PFSK-1 (cell line): ENCODE results near the gene SLC41A3.

Source experiments
- FOXP2 ChIP-seq: optimal IDR thresholded peaks from 2 replicates; pipeline ENCODE3; 2011; ENCODE audit warnings: borderline replicate concordance, control low read depth, inconsistent platforms; ENCODE audit not compliant: insufficient read depth; ENCODE audit errors: extremely low read length, extremely low read depth
- POLR2AphosphoS5 ChIP-seq: IDR thresholded peaks from 2 replicates; pipeline ENCODE4 v1.6.1; 2012; ENCODE audit warnings: low read depth, mild to moderate bottlenecking, control low read depth, low read length, moderate library complexity
- SIN3A ChIP-seq: IDR thresholded peaks from 2 replicates; pipeline ENCODE4 v1.6.1; 2012; ENCODE audit warnings: mild to moderate bottlenecking, low read length, moderate library complexity, borderline replicate concordance; ENCODE audit not compliant: insufficient read depth
- TAF1 ChIP-seq: IDR thresholded peaks from 2 replicates; pipeline ENCODE4 v1.6.1; 2012; ENCODE audit warnings: low read length, control low read depth, borderline replicate concordance; ENCODE audit not compliant: insufficient read depth
- TF ChIP-seq, protein P1 (sequence below), 2 experiments: IDR thresholded peaks; 2 replicates each; pipeline versions ENCODE4 v1.6.1 to v1.8.0; 2011 to 2012; ENCODE audit warnings: low read depth in 2 of 2, low read length in 2 of 2, control low read depth in 1 of 2, inconsistent platforms in 1 of 2, mild to moderate bottlenecking in 1 of 2, moderate library complexity in 1 of 2; ENCODE audit not compliant: insufficient read depth in 1 of 2

Gene SLC41A3

DNA sequence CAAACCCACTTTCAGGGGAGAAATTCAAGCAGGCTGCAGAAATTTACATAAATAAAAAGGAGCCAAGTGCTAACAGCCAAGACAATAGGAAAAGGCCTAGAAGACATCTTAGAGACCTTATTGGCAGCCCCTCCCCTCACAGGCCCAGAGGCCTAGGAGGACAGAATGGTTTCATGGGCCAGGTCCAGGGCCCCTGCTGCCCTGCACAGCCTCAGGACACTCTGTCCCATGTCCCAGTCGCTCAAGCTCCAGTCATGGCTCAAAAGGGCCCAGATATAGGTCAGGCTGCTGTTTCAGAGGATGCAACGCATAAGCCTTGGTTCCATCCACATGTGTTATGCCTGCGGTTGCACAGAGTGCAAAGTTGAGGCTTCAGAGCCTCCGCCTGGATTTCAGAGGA, 55.8 kb downstream of the SLC41A3 start:
- TF ChIP-seq FOXP2 (no peak), SIN3A (no peak), POLR2AphosphoS5 (no peak), TAF1 (no peak)
- TF ChIP-seq, protein P1, sequence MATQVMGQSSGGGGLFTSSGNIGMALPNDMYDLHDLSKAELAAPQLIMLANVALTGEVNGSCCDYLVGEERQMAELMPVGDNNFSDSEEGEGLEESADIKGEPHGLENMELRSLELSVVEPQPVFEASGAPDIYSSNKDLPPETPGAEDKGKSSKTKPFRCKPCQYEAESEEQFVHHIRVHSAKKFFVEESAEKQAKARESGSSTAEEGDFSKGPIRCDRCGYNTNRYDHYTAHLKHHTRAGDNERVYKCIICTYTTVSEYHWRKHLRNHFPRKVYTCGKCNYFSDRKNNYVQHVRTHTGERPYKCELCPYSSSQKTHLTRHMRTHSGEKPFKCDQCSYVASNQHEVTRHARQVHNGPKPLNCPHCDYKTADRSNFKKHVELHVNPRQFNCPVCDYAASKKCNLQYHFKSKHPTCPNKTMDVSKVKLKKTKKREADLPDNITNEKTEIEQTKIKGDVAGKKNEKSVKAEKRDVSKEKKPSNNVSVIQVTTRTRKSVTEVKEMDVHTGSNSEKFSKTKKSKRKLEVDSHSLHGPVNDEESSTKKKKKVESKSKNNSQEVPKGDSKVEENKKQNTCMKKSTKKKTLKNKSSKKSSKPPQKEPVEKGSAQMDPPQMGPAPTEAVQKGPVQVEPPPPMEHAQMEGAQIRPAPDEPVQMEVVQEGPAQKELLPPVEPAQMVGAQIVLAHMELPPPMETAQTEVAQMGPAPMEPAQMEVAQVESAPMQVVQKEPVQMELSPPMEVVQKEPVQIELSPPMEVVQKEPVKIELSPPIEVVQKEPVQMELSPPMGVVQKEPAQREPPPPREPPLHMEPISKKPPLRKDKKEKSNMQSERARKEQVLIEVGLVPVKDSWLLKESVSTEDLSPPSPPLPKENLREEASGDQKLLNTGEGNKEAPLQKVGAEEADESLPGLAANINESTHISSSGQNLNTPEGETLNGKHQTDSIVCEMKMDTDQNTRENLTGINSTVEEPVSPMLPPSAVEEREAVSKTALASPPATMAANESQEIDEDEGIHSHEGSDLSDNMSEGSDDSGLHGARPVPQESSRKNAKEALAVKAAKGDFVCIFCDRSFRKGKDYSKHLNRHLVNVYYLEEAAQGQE (IDR thresholded peaks at IDR 0.05; ENCODE audit: insufficient read depth in 1 of 2, low read depth in 2 of 2, low read length in 2 of 2): no peak

DNA sequence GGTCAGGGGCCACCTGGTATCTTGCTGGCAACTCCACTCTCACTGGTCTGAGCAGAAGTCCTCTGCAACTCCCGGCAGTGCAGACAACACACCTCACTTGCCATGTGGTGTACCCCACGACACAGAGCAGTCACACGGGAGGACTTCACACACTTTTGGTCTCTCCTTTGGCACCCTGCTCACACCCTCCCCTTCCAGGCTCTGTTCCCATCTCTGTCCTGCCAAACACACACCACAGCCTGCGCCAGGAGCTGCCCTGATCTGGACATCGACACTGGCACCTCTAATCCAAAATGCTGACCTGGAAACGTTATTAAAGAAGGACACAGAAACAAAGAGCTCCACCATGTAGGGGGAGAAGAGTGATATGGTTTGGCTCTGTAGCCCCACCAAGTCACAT, 57.2 kb downstream of the SLC41A3 start:
- TF ChIP-seq FOXP2 (no peak), TAF1 (no peak), POLR2AphosphoS5 (no peak), SIN3A (no peak)
- TF ChIP-seq, protein P1 (IDR thresholded peaks at IDR 0.05; ENCODE audit: insufficient read depth in 1 of 2, low read depth in 2 of 2, low read length in 2 of 2): no peak

- no peak for TF ChIP-seq POLR2AphosphoS5
- no peak for TF ChIP-seq SIN3A
- no peak for TF ChIP-seq FOXP2
- TF ChIP-seq, protein P1 (IDR thresholded peaks at IDR 0.05; ENCODE audit: insufficient read depth in 1 of 2, low read depth in 2 of 2, low read length in 2 of 2): no peak
- TF ChIP-seq TAF1: no peak
Measured at GRCh38 chr3:126026277-126026751, 57.6 kb downstream of the SLC41A3 start.

GRCh38 chr3:126025862-126026261, 58.1 kb downstream of the SLC41A3 start:
- TF ChIP-seq SIN3A (no peak), POLR2AphosphoS5 (no peak), FOXP2 (no peak), TAF1 (no peak)
- TF ChIP-seq, protein P1 (IDR thresholded peaks at IDR 0.05; ENCODE audit: insufficient read depth in 1 of 2, low read depth in 2 of 2, low read length in 2 of 2): no peak

DNA sequence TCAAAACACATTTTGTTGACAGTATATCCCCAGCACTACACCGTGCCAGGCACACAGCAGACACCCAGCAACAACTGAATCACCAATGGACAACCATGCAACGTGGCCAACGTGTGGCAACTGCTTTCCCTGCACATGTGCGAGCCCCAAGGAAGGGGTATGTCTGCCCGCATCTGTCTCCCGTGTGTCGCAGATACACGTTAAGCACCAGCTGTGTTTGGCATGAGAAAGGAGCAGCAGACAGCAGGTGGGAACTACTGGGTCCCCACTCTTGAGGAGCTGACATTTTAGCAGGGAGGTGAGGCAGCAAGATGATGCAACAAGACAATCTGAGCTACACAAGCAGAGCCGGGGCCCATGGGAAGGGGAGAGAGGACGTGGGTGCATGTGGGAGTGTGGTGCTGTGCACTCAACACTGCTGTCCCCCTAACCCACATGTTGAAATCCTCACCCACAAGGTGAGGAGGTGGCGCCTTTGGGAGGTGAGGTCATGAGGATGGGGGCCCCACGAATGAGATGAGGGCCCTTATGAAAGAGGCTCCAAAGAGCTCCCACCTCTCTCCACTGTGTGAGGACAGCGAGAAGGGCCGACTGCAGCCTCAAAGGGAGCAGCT, 58.7 kb downstream of the SLC41A3 start:
- TF ChIP-seq POLR2AphosphoS5 (no peak), SIN3A (no peak), TAF1 (no peak), FOXP2 (no peak)
- TF ChIP-seq, protein P1 (IDR thresholded peaks at IDR 0.05; ENCODE audit: insufficient read depth in 1 of 2, low read depth in 2 of 2, low read length in 2 of 2): no peak
